HG02981 (cell line): ENCODE data around the gene C11orf54.

Experiments used
- ATAC-seq: cut with Tn5 transposase; IDR thresholded peaks from one replicate; pipeline ENCODE4 v1.9.1; 2021; ENCODE audit warnings: mild to moderate bottlenecking, moderate library complexity; ENCODE audit not compliant: unreplicated experiment

Gene C11orf54

GRCh38 chr11:93741094-93741881 lies at the start of gene C11orf54, which contains the start of gene TAF1D:
C11orf54 (plus strand) TSS chr11:93741672; CDS start chr11:93747394, 5,722 bp downstream.
TAF1D (minus strand) TSS chr11:93741495; CDS start chr11:93739304, 2,191 bp downstream.
- ATAC-seq, result peak; percentile 80

DNA sequence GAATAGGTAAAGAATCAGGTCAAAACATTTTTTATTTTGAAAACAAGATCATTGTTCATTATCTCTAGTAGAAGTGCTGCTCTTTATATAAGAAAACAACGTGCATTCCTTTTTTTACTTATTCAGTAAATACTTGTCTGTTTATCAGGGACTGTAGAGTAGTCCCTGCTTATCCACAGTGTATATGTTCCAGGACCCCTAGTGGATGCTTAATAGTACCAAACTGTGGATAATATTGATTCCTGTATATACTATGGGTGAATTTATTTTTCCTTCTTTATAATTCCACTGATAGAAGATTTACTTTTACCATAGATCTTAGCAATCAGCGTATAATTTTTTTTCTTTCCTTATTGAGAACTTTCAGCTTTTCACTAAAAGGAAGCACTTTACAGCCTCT lies 47.4 kb upstream of the C11orf54 start:
- no peak for ATAC-seq

- ATAC-seq, result no peak
Measured at GRCh38 chr11:93694557-93694956, 46.9 kb upstream of the C11orf54 start.

GRCh38 chr11:93697611-93698010 lies 43.9 kb upstream of the C11orf54 start:
- ATAC-seq, result no peak

DNA sequence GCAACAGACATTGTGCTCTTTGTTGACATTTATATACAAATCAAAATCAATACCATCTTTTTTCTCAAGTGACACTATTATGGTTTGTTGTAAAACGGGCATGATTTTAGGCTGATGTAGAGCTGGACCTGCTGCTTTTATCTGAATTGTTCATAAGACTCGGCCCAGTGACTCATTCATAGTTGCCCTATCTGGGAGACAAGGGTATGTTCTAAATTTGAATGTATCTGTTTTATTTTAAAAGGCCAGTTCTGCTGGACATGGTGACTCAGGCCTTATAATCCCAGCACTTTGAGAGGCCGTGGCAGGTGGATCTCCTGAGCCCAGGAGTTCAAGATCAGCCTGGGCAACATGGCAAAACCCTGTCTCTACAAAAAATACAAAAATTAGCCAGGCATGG lies 40.6 kb upstream of the C11orf54 start:
- no peak for ATAC-seq

DNA sequence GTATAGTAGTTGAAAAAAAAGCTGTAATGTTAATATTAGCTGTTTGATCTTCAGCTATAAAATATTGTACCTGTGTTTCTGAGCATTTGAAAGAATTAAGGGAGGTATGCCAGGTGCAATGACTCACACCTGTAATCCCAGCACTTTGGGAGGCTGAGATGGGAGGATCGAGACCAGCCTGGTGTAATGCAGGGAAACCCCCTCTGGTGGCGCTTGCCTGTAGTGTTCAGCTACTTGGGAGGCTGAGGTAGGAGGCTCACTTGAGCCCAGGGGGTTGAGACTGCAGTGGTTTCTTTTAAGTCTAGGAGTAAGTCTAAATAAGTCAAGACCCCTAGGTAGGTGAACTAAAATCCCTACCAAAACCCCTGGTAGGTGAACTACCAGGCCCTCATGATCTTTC lies 37.2 kb upstream of the C11orf54 start:
- ATAC-seq, result no peak

DNA sequence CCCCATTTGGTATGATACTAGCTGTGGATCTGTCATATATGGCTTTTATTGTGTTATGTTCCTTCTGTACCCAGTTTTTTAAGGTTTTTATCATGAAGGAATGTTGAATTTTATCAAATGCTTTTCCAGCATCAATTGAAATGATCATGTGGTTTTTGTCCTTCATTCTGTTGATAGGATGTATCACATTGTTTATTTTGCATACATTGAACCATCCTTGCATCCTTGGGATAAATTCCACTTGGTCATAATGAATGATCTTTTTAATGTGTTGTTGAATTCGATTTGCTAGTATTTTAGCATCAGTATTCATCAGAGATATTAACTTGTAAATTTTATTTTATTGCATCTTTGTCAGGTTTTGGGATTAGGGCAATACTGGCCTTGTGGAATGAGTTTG lies 31.2 kb upstream of the C11orf54 start:
- ATAC-seq, result no peak

DNA sequence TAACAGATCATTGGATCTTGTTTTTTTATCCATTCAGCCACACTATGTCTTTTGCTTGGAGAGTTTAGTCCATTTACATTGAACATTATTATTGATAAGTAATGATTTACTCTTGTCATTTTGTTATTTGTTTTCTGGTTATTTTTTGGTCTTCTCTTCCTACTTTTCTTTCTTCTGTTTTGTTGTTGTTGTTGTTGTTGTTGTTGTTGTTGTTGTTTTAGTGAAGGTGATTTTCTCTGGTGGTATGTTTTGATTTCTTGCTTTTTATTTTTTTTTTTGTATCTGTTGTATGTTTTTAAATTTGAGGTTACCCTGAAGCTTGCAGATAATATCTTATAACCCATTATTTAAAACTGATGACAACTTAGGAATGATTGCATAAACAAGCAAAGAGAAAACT lies 28.8 kb upstream of the C11orf54 start:
- ATAC-seq, result no peak

DNA sequence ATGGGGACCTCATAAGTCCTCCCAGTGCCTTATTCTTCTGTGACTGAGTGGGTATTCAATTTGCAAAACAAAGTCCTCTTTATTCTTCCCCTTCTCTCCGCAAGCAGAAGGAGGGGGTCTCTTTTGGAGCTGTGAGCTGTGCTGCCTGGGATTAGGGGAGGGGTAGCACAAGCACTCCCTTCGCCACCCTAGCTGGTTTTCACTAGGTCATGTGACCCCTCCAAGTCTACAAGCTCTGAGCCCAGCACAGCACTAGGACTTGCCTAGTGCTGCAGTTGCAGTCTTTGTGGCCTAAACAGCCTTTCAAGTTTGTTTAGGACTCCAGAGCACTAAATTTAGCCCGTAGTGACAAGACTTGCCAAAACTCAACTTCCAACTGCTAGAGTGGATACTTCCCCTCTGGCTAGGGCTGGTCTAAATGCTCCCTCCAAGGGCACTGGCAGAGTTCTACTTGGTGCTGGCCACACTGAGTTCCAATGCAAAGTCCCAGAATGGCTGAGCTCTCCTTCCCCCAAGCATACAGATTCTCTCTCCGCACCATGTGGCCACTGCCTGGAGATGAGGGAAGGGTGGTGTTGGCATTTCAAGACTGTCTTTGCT lies 25.6 kb upstream of the C11orf54 start:
- no peak for ATAC-seq

GRCh38 chr11:93717501-93717900 lies 24.0 kb upstream of the C11orf54 start:
- ATAC-seq, result no peak

DNA sequence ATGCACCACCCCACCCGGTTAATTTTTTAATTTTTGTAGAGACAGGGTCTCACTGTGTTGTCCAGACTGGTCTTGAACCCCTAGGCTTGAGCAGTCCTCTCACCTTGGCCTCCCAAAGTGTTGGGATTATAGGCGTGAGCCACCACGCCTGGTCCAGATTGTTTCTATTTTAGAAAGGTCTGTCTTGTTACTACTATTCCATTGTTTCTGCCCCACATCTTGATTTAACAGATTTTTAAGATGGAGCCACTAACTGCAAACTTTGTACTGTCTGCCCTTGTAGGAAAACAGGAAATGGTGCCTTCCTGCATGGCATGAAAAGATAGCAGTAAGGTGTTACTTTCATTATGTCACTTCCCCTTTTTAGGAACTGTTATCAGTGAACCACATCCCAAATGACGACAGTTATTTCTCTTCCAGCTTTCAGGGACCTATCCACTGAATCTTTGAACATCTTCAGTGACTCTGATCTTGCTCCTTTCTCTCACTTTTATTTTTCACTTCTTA lies 23.4 kb upstream of the C11orf54 start:
- ATAC-seq, result peak; percentile 88

DNA sequence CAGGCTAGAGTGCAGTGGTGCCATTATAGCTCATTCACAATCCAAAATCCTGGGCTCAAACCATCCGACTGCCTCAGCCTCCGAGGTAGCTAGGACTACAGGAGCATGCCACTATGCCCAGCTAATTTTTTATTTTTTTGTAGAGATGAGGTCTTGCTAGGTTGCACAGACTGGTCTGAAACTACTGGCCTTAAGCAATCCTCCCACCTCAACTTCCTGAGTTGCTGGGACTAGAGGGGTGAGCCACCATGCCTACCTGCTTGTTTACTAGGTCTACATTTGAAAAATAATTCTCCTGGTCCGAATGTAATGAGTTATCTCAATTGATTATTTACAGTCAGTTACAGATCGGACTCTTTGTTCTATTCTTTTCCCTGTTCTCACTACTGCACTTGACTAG lies 22.2 kb upstream of the C11orf54 start:
- ATAC-seq, result no peak

DNA sequence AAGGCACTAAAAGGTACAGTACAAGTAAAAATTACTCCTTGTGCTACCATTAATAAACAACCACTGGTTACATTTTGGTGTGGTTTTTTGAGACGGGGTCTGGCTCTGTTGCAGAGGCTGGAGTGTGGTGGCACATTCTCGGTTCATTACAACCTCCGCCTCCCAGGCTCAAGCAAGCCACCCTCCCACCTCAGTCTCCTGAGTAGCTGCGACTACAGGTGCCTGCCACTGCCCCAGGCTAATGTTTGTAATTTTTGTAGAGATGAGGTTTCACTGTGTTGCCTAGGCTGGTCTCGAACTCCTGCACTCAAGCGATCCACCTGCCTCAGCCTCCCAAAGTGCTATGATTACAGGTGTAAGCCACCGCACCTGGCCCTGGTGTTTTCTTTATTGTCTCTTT lies 20.9 kb upstream of the C11orf54 start:
- no peak for ATAC-seq

DNA sequence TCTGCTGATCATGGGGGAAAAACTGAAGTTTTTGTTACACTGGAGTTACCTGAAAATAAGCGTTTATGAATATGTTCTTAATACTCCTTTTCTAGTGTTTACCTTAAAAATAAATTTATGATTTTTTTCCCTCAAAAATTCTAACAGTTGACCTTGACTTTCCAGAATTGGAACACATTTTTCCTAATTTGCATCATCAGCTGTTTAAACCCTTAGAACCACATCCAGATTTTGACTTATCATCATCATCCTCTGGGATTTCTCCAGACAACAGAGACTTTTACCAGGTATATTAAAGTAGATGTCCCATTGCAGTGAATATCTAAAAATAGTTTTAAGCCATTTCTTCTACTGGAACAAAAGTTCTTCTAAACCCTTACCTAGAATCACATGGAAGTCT lies 17.4 kb upstream of the C11orf54 start:
- ATAC-seq, result no peak

GRCh38 chr11:93727985-93728791 lies 13.3 kb upstream of the C11orf54 start:
- no peak for ATAC-seq

DNA sequence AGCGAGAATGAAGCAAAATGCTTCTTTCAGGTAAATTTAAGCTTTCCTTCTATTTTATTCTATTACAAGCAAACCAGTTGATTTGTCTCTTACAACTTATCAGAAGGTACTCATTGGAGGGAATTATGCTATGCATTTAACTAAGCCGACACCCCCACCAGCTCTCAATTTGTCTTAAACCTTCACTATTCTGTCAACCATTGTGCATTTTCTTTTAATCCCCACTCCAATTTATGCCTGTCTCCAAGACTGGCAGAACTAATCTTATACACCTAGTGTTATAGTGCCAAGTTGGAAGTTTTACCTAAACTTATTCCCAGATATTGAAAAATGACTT lies 12.7 kb upstream of the C11orf54 start:
- ATAC-seq, result no peak

GRCh38 chr11:93729129-93729616 lies 12.3 kb upstream of the C11orf54 start:
- ATAC-seq, result no peak

DNA sequence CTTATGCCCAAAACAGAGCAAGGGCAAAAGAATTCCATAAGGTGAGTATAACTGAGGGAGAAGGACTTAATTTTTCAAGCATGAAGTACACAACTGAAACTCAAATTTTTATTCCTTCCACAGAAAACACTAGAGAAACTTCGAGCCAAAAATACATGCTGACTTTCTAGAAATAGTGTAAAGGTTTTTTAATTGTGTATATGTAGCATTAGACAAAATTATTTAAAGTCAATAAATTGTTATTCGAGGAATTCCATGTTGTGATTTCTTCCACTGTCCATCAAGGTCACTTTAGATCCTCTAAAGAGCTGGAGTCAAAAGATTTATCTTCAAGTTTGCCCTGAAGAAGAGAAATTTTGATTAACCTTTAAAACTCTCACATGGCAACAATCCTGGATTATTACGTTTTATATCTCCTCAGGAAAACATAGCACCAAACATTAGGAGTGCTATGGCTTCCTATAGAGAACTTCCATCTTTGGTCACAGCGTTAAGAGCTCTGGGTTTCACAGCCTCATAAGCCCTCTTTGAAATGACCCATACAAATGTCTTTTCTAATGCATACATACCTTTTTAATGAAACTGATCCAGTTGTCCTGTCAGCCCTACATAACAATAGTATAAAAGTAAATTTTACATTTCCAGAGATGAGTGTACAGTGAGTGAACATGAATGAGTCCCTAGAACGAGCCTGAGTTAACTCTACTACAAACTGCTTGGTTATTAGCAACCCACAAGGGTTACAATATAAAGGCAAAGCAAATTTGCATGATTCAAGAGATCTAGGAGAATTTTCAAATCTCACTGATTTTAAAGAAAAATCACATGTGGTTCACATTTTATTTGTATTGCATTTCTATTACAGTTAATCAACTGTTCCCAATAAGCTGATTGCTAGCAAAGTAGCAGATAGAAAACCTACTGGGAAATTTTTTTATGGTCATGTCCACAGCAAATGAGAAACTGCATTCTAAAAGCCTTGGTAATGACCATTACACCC lies 11.1 kb upstream of the C11orf54 start:
- ATAC-seq, result no peak

DNA sequence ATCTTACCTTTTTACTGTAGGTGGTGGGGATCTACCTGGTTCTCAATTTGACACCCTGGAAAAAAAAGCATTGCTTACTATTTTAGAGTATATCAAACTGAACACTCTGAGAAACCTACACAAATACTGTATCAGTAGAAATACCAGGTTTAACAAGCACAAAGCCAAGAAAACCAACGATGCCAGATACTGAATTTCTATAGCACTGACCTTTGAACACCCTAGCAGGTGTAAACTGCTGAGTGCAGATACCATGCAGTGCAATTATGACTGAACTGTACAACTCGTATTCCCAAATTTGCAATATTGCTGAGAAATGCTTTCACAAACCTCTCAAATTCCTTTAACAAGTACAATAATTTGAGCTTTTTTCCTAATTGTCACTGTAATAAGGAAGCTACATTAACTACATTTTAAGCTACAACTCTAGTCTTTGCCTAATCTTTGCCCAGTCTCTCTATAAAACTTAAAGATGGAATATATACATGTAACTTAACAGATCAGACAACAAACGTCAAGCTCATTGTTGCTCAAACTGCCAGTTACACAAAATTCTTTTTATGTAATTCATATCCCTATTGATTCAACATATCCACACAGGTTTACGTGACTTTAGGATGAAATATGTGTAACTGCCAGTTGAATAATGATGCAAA lies 9.1 kb upstream of the C11orf54 start:
- ATAC-seq, result no peak

DNA sequence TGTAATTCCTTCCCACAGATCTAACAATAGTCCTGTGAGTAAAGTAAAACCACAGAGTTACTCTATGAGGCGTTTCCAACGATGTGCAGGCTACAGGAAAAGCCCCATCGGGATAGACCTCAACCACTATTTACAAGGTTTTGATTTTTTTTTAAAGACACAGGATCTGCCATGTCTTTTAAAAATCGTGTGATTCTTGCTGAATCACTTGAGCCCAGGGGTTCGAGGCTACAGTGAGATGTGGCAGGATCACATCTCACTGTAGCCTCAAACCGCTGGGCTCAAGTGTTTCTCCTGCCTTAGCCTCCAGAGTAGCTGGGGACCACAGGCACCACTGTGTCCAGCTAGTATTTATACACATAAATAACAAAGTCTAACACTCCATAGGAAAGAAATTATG lies 8.0 kb upstream of the C11orf54 start:
- no peak for ATAC-seq
